T-helper 2 cell treated with Interferon-gamma antibody and Interleukin-4, amounts not matched to agents 5 μg/mL and 100 μg/mL, for 36 hours (primary cell): ENCODE data around the gene MX2.
A peak's percentile ranks its signal among the peaks of the same experiment; 100 is the strongest.

Experiments used
- DNase-seq: peaks from one replicate; pipeline ENCODE4 v3.0.0; 2021; ENCODE audit warnings: low spot score
- H3K27ac Mint-ChIP-seq: one replicate; pipeline ENCODE4 v1.8.0; 2021; ENCODE audit warnings: mild to moderate bottlenecking, mixed read lengths
- H3K27me3 Mint-ChIP-seq: one replicate; pipeline ENCODE4 v1.8.0; 2021; ENCODE audit warnings: low read depth, mixed read lengths
- H3K36me3 Mint-ChIP-seq: one replicate; pipeline ENCODE4 v1.8.0; 2021; ENCODE audit warnings: low read depth, mixed read lengths
- H3K4me1 Mint-ChIP-seq: one replicate; pipeline ENCODE4 v1.8.0; 2021; ENCODE audit warnings: low read depth, mixed read lengths
- H3K4me3 Mint-ChIP-seq: one replicate; pipeline ENCODE4 v1.8.0; 2022; ENCODE audit warnings: mild to moderate bottlenecking, moderate library complexity, mixed read lengths
- H3K9me3 Mint-ChIP-seq: one replicate; pipeline ENCODE4 v1.8.0; 2021; ENCODE audit warnings: mixed read lengths

Gene MX2

GRCh38 chr21:41374177-41374712, 12.4 kb downstream of the MX2 start:
- Mint-ChIP-seq H3K4me1 (peaks cover 14% of the 10 kb centered on the region), H3K4me3 (no peak overlapping the region), H3K36me3 (peaks cover 5% of the 10 kb centered on the region), H3K27ac (no peak overlapping the region), H3K9me3 (no peaks in the 10 kb centered on the region), H3K27me3 (no peaks in the 10 kb centered on the region)
- DNase-seq: no peak

- DNase-seq: no peak
- peaks cover 5% of the 10 kb centered on the region for H3K36me3 Mint-ChIP-seq
- H3K4me1 Mint-ChIP-seq: peaks cover 11% of the 10 kb centered on the region
- H3K4me3 Mint-ChIP-seq: no peak overlapping the region
- H3K27me3 Mint-ChIP-seq: no peaks in the 10 kb centered on the region
- no peaks in the 10 kb centered on the region for H3K9me3 Mint-ChIP-seq
- H3K27ac Mint-ChIP-seq: peak overlapping the region; percentile 42
Observed at GRCh38 chr21:41374867-41375533, 13.2 kb downstream of the MX2 start.

GRCh38 chr21:41375875-41376274, 14.0 kb downstream of the MX2 start:
- H3K4me1 Mint-ChIP-seq: peaks cover 4% of the 10 kb centered on the region
- no peak for DNase-seq
- no peak overlapping the region for H3K4me3 Mint-ChIP-seq
- H3K27ac Mint-ChIP-seq: no peak overlapping the region
- H3K9me3 Mint-ChIP-seq: no peaks in the 10 kb centered on the region
- peaks cover 5% of the 10 kb centered on the region for H3K36me3 Mint-ChIP-seq
- H3K27me3 Mint-ChIP-seq: no peaks in the 10 kb centered on the region

GRCh38 chr21:41377715-41378114, 15.9 kb downstream of the MX2 start:
- Mint-ChIP-seq H3K36me3 (peaks cover 10% of the 10 kb centered on the region), H3K4me3 (no peak overlapping the region), H3K9me3 (no peaks in the 10 kb centered on the region), H3K4me1 (no peaks in the 10 kb centered on the region), H3K27ac (no peak overlapping the region), H3K27me3 (no peaks in the 10 kb centered on the region)
- DNase-seq: no peak

GRCh38 chr21:41378849-41379248, 17.0 kb downstream of the MX2 start:
- H3K27ac Mint-ChIP-seq: no peak overlapping the region
- H3K9me3 Mint-ChIP-seq: no peaks in the 10 kb centered on the region
- no peaks in the 10 kb centered on the region for H3K4me1 Mint-ChIP-seq

GRCh38 chr21:41379901-41380300, 18.1 kb downstream of the MX2 start:
- Mint-ChIP-seq H3K9me3 (no peaks in the 10 kb centered on the region), H3K27ac (no peak overlapping the region), H3K36me3 (peaks cover 10% of the 10 kb centered on the region), H3K4me1 (no peaks in the 10 kb centered on the region), H3K4me3 (no peak overlapping the region), H3K27me3 (no peaks in the 10 kb centered on the region)
- no peak for DNase-seq

More at GRCh38 chr21:41378849-41379248, 17.0 kb downstream of the MX2 start:
- Mint-ChIP-seq H3K36me3 (peaks cover 10% of the 10 kb centered on the region), H3K4me3 (no peak overlapping the region), H3K27me3 (no peaks in the 10 kb centered on the region)
- no peak for DNase-seq

GRCh38 chr21:41381731-41382130, 19.9 kb downstream of the MX2 start:
- DNase-seq: no peak
- Mint-ChIP-seq H3K4me1 (no peaks in the 10 kb centered on the region), H3K9me3 (no peaks in the 10 kb centered on the region), H3K36me3 (peaks cover 10% of the 10 kb centered on the region), H3K27me3 (no peaks in the 10 kb centered on the region), H3K27ac (no peak overlapping the region), H3K4me3 (no peak overlapping the region)

GRCh38 chr21:41387042-41387819, 25.4 kb downstream of the MX2 start:
- no peaks in the 10 kb centered on the region for H3K9me3 Mint-ChIP-seq
- no peak overlapping the region for H3K4me3 Mint-ChIP-seq
- H3K36me3 Mint-ChIP-seq: peaks cover 4% of the 10 kb centered on the region
- DNase-seq: no peak
- no peaks in the 10 kb centered on the region for H3K27me3 Mint-ChIP-seq
- no peak overlapping the region for H3K27ac Mint-ChIP-seq
- H3K4me1 Mint-ChIP-seq: no peaks in the 10 kb centered on the region

GRCh38 chr21:41387824-41388223, 26.0 kb downstream of the MX2 start:
- H3K9me3 Mint-ChIP-seq: no peaks in the 10 kb centered on the region
- H3K27ac Mint-ChIP-seq: no peak overlapping the region
- no peaks in the 10 kb centered on the region for H3K27me3 Mint-ChIP-seq
- peaks cover 4% of the 10 kb centered on the region for H3K36me3 Mint-ChIP-seq
- no peak overlapping the region for H3K4me3 Mint-ChIP-seq
- no peaks in the 10 kb centered on the region for H3K4me1 Mint-ChIP-seq
- no peak for DNase-seq

- Mint-ChIP-seq H3K4me3 (no peak overlapping the region), H3K36me3 (peaks cover 4% of the 10 kb centered on the region), H3K27ac (no peak overlapping the region)
Observed at GRCh38 chr21:41388259-41388658, 26.4 kb downstream of the MX2 start.

GRCh38 chr21:41390043-41390639, 28.3 kb downstream of the MX2 start:
- H3K4me3 Mint-ChIP-seq: no peak overlapping the region
- no peaks in the 10 kb centered on the region for H3K9me3 Mint-ChIP-seq
- no peaks in the 10 kb centered on the region for H3K4me1 Mint-ChIP-seq
- no peak overlapping the region for H3K27ac Mint-ChIP-seq
- H3K36me3 Mint-ChIP-seq: peaks cover 6% of the 10 kb centered on the region
- H3K27me3 Mint-ChIP-seq: no peaks in the 10 kb centered on the region
- no peak for DNase-seq

More at GRCh38 chr21:41388259-41388658, 26.4 kb downstream of the MX2 start:
- no peak for DNase-seq
- H3K4me1 Mint-ChIP-seq: no peaks in the 10 kb centered on the region
- no peaks in the 10 kb centered on the region for H3K27me3 Mint-ChIP-seq
- no peaks in the 10 kb centered on the region for H3K9me3 Mint-ChIP-seq

- H3K4me1 Mint-ChIP-seq: no peaks in the 10 kb centered on the region
- H3K4me3 Mint-ChIP-seq: no peak overlapping the region
- H3K9me3 Mint-ChIP-seq: no peaks in the 10 kb centered on the region
- H3K36me3 Mint-ChIP-seq: peaks cover 14% of the 10 kb centered on the region
- DNase-seq: no peak
- H3K27ac Mint-ChIP-seq: no peak overlapping the region
- no peaks in the 10 kb centered on the region for H3K27me3 Mint-ChIP-seq
Observed at GRCh38 chr21:41393876-41394465, 32.1 kb downstream of the MX2 start.

GRCh38 chr21:41396558-41397075, 34.8 kb downstream of the MX2 start:
- Mint-ChIP-seq H3K4me1 (no peaks in the 10 kb centered on the region), H3K4me3 (no peak overlapping the region), H3K27me3 (no peaks in the 10 kb centered on the region), H3K27ac (no peak overlapping the region), H3K9me3 (no peaks in the 10 kb centered on the region), H3K36me3 (peaks cover 15% of the 10 kb centered on the region)
- DNase-seq: no peak
